IgD-negative memory B cell (primary cell): ENCODE data around the gene SNHG17. TPM values are rescaled to one million over a fixed set of nuclear protein-coding genes. Genes with fewer than 3 reads are reported as not detected.
"Not testable (repeated sequence)": the region's sequence is repeated elsewhere in the genome, so short reads cannot be mapped to it uniquely, and the experiment has no call there.

Source experiments
- H3K27ac Mint-ChIP-seq, 3 donors: one replicate each; pipeline ENCODE4 v1.8.0; 2020 to 2022; ENCODE audit warnings: mild to moderate bottlenecking in 3 of 3, mixed read lengths in 3 of 3, moderate library complexity in 1 of 3
- H3K27me3 Mint-ChIP-seq: one replicate; pipeline ENCODE4 v1.8.0; 2021; ENCODE audit warnings: mixed read lengths
- H3K36me3 Mint-ChIP-seq: one replicate; pipeline ENCODE4 v1.8.0; 2020; ENCODE audit warnings: mild to moderate bottlenecking, mixed read lengths
- H3K4me1 Mint-ChIP-seq, 3 donors: one replicate each; pipeline ENCODE4 v1.8.0; 2020 to 2022; ENCODE audit warnings: mixed read lengths in 3 of 3, mild to moderate bottlenecking in 1 of 3
- H3K4me3 Mint-ChIP-seq, 4 donors: one replicate each; pipeline ENCODE4 v1.8.0; 2020 to 2022; ENCODE audit warnings: mild to moderate bottlenecking in 4 of 4, mixed read lengths in 4 of 4, moderate library complexity in 3 of 4
- H3K9me3 Mint-ChIP-seq, 3 donors: one replicate each; pipeline ENCODE4 v1.8.0; 2020 to 2021; ENCODE audit warnings: mixed read lengths in 3 of 3, mild to moderate bottlenecking in 1 of 3
- polyA plus RNA-seq: library from polyadenylated mRNA; unstranded; fragments of 300-500 nt; fragmentation: Illumina TruSeq; gene quantifications from one replicate; pipeline ENCODE4 v1.2.3, GENCODE V29; 2021

Gene SNHG17
- polyA plus RNA-seq, 1 donor from 2014 or later: 114 TPM

GRCh38 chr20:38387953-38388352 lies 47.2 kb downstream of the SNHG17 start:
- no peak overlapping the region for H3K4me3 Mint-ChIP-seq
- peaks cover 4 to 18% (median 6%) of the 10 kb centered on the region in 3 donors for H3K9me3 Mint-ChIP-seq
- peaks cover 5% of the 10 kb centered on the region for H3K36me3 Mint-ChIP-seq
- H3K4me1 Mint-ChIP-seq: no peaks in the 10 kb centered on the region
- peaks cover 9% of the 10 kb centered on the region for H3K27me3 Mint-ChIP-seq
- no peak overlapping the region for H3K27ac Mint-ChIP-seq

GRCh38 chr20:38386851-38387250 lies 48.3 kb downstream of the SNHG17 start:
- no peak overlapping the region for H3K4me3 Mint-ChIP-seq

GRCh38 chr20:38386004-38386403 lies 49.1 kb downstream of the SNHG17 start:
- peaks cover 4 to 18% (median 6%) of the 10 kb centered on the region in 3 donors for H3K9me3 Mint-ChIP-seq
- peaks cover 5% of the 10 kb centered on the region for H3K36me3 Mint-ChIP-seq
- no peak overlapping the region for H3K27ac Mint-ChIP-seq
- H3K4me3 Mint-ChIP-seq: no peak overlapping the region
- peaks cover 14% of the 10 kb centered on the region for H3K27me3 Mint-ChIP-seq
- no peaks in the 10 kb centered on the region for H3K4me1 Mint-ChIP-seq

More at GRCh38 chr20:38386851-38387250, 48.3 kb downstream of the SNHG17 start:
- Mint-ChIP-seq H3K36me3 (peaks cover 5% of the 10 kb centered on the region), H3K4me1 (no peaks in the 10 kb centered on the region), H3K9me3 (peaks cover 4 to 18% (median 6%) of the 10 kb centered on the region in 3 donors), H3K27me3 (peaks cover 13% of the 10 kb centered on the region), H3K27ac (no peak overlapping the region)

GRCh38 chr20:38383147-38383546 lies 52.0 kb downstream of the SNHG17 start:
- Mint-ChIP-seq H3K27ac (no peak overlapping the region), H3K9me3 (no peaks in the 10 kb centered on the region), H3K27me3 (peaks cover 15% of the 10 kb centered on the region), H3K4me3 (no peak overlapping the region), H3K4me1 (no peaks in the 10 kb centered on the region), H3K36me3 (peaks cover 5% of the 10 kb centered on the region)

GRCh38 chr20:38377838-38378237 lies 57.3 kb downstream of the SNHG17 start:
- H3K27ac Mint-ChIP-seq, H3K27me3 Mint-ChIP-seq, H3K4me3 Mint-ChIP-seq, H3K4me1 Mint-ChIP-seq, H3K36me3 Mint-ChIP-seq, H3K9me3 Mint-ChIP-seq: not testable (repeated sequence)

- Mint-ChIP-seq H3K4me3 (no peak overlapping the region), H3K36me3 (no peaks in the 10 kb centered on the region), H3K4me1 (no peaks in the 10 kb centered on the region), H3K27me3 (peaks cover 8% of the 10 kb centered on the region), H3K27ac (no peak overlapping the region), H3K9me3 (no peaks in the 10 kb centered on the region)
These were observed 58.0 kb downstream of the SNHG17 start for GRCh38 chr20:38377039-38377685.

- peaks cover 0 to 3% (median 0%) of the 10 kb centered on the region in 3 donors for H3K9me3 Mint-ChIP-seq
- no peak overlapping the region for H3K4me3 Mint-ChIP-seq
- H3K36me3 Mint-ChIP-seq: no peaks in the 10 kb centered on the region
- peaks cover 9% of the 10 kb centered on the region for H3K27me3 Mint-ChIP-seq
- H3K4me1 Mint-ChIP-seq: peaks cover 0 to 6% (median 0%) of the 10 kb centered on the region in 3 donors
- no peak overlapping the region for H3K27ac Mint-ChIP-seq
These were observed 61.2 kb downstream of the SNHG17 start for GRCh38 chr20:38373898-38374297.

GRCh38 chr20:38373231-38373867 lies 61.8 kb downstream of the SNHG17 start:
- H3K36me3 Mint-ChIP-seq: no peaks in the 10 kb centered on the region

GRCh38 chr20:38372806-38373205 lies 62.3 kb downstream of the SNHG17 start:
- Mint-ChIP-seq H3K4me3 (no peak overlapping the region), H3K36me3 (no peaks in the 10 kb centered on the region), H3K27ac (no peak overlapping the region), H3K4me1 (peaks cover 0 to 6% (median 0%) of the 10 kb centered on the region in 3 donors), H3K9me3 (peaks cover 0 to 3% (median 0%) of the 10 kb centered on the region in 3 donors), H3K27me3 (peaks cover 9% of the 10 kb centered on the region)

More at GRCh38 chr20:38373231-38373867, 61.8 kb downstream of the SNHG17 start:
- peaks cover 0 to 6% (median 0%) of the 10 kb centered on the region in 3 donors for H3K4me1 Mint-ChIP-seq
- no peak overlapping the region for H3K4me3 Mint-ChIP-seq
- peaks cover 9% of the 10 kb centered on the region for H3K27me3 Mint-ChIP-seq
- peaks cover 0 to 3% (median 0%) of the 10 kb centered on the region in 3 donors for H3K9me3 Mint-ChIP-seq
- no peak overlapping the region for H3K27ac Mint-ChIP-seq

Other genes with a start within 250 kb of the SNHG17 start
- not detected for gene KIAA1755, start 174.6 kb downstream of the SNHG17 start, polyA plus RNA-seq
- gene BPI, start 131.2 kb downstream of the SNHG17 start, polyA plus RNA-seq: not detected
- not detected for gene LBP, start 88.8 kb downstream of the SNHG17 start, polyA plus RNA-seq
- 13.0 TPM for gene RALGAPB, start 37.5 kb upstream of the SNHG17 start, polyA plus RNA-seq
- not detected for gene ADIG, start 145.9 kb upstream of the SNHG17 start, polyA plus RNA-seq
- gene ARHGAP40, start 166.5 kb upstream of the SNHG17 start, polyA plus RNA-seq: not detected